OCI-LY3 (cell line): ENCODE results near the gene HIC1.

Source experiments
- EZH2phosphoT487 ChIP-seq: fragments of 200-600 bp; shearing (Covaris generic); IDR thresholded peaks from 2 replicates; pipeline ENCODE4 v1.6.1; 2018; ENCODE audit warnings: antibody characterized with exemption, mixed run types, low read depth
- TF ChIP-seq, protein P1 (sequence below): fragments of 200-600, 300-600 bp; sonication (generic); IDR thresholded peaks from 2 replicates; pipeline ENCODE4 v1.5.1; 2014; ENCODE audit warnings: antibody characterized with exemption, low read length, low read depth

DNA sequence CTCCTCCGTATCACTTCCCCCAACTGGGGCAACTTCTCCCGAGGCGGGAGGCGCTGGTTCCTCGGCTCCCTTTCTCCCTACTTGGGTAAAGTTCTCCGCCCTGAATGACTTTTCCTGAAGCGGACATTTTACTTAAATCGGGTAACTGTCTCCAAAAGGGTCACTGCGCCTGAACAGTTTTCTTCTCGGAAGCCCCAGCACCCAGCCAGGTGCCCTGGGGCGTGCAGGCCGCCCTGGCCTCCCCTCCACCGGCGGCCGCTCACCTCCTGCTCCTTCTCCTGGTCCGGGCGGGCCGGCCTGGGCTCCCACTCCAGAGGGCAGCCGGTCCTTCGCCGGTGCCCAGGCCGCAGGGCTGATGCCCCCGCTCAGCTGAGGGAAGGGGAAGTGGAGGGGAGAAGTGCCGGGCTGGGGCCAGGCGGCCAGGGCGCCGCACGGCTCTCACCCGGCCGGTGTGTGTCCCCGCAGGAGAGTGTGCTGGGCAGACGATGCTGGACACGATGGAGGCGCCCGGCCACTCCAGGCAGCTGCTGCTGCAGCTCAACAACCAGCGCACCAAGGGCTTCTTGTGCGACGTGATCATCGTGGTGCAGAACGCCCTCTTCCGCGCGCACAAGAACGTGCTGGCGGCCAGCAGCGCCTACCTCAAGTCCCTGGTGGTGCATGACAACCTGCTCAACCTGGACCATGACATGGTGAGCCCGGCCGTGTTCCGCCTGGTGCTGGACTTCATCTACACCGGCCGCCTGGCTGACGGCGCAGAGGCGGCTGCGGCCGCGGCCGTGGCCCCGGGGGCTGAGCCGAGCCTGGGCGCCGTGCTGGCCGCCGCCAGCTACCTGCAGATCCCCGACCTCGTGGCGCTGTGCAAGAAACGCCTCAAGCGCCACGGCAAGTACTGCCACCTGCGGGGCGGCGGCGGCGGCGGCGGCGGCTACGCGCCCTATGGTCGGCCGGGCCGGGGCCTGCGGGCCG, 1.6 kb downstream of the HIC1 start:
- TF ChIP-seq, protein P1, sequence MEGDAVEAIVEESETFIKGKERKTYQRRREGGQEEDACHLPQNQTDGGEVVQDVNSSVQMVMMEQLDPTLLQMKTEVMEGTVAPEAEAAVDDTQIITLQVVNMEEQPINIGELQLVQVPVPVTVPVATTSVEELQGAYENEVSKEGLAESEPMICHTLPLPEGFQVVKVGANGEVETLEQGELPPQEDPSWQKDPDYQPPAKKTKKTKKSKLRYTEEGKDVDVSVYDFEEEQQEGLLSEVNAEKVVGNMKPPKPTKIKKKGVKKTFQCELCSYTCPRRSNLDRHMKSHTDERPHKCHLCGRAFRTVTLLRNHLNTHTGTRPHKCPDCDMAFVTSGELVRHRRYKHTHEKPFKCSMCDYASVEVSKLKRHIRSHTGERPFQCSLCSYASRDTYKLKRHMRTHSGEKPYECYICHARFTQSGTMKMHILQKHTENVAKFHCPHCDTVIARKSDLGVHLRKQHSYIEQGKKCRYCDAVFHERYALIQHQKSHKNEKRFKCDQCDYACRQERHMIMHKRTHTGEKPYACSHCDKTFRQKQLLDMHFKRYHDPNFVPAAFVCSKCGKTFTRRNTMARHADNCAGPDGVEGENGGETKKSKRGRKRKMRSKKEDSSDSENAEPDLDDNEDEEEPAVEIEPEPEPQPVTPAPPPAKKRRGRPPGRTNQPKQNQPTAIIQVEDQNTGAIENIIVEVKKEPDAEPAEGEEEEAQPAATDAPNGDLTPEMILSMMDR, result no peak
- TF ChIP-seq EZH2phosphoT487, result no peak
